ENCODE data around the gene MRPL36.

DNA sequence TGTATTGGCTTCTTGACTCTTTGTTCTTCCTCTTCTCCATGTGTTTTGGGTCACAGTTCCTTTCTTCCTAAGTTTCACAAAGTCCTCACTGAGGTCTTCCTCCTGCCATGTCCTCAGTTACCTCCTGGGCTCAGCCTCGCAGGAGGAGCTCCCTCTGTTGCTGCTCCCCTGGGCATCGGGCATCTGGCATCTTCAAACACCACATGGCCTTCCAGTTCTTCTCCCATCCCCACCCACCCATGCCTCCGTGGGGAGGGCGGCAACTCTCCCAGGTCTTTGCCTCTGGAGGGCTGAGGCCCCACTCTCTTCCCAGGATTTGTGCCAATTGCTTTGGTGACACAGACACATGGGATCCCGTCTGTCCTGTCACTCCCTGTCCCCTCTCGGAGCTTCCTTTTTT is 22.8 kb downstream of the MRPL36 start:
- TF ChIP-seq FOXM1 (IDR thresholded peaks at IDR 0.05; ENCODE audit: borderline replicate concordance): no peak
- TF ChIP-seq L3MBTL2 (conservative IDR thresholded peaks at IDR 0.05): no peak
- no peak for TF ChIP-seq CTBP1 (IDR thresholded peaks at IDR 0.05; ENCODE audit: borderline replicate concordance)
- no peak for TF ChIP-seq HDGF (IDR thresholded peaks at IDR 0.05; ENCODE audit: borderline replicate concordance)
- no peak for TF ChIP-seq SP1 (IDR thresholded peaks at IDR 0.05)
- TF ChIP-seq BHLHE40 (IDR thresholded peaks at IDR 0.05; ENCODE audit: borderline replicate concordance): no peak
- TF ChIP-seq ARNT (IDR thresholded peaks at IDR 0.05): no peak
- TF ChIP-seq FOXK2 (IDR thresholded peaks at IDR 0.05): no peak
- TF ChIP-seq ZNF384 (IDR thresholded peaks at IDR 0.05): no peak
- no peak for TF ChIP-seq SUZ12 (IDR thresholded peaks at IDR 0.05)

Measured in HEK293T (cell line).